Activated effector memory CD4-positive, alpha-beta T cell treated with Interleukin-2 at 50 U/mL for 16 hours (primary cell): ENCODE results near the gene RUNX3.
"Not testable (repeated sequence)": the region's sequence is repeated elsewhere in the genome, so short reads cannot be mapped to it uniquely, and the experiment has no call there.

Experiments used
- DNase-seq: peaks from one replicate; pipeline ENCODE4 v3.0.0-alpha.2; 2020

Gene RUNX3

GRCh38 chr1:24930260-24931145 lies at the start of gene RUNX3:
Gene RUNX3, minus strand, starts transcription at chr1:24930276. Its CDS starts 408 bp downstream, at chr1:24929868.
- peak; percentile 90 for DNase-seq

DNA sequence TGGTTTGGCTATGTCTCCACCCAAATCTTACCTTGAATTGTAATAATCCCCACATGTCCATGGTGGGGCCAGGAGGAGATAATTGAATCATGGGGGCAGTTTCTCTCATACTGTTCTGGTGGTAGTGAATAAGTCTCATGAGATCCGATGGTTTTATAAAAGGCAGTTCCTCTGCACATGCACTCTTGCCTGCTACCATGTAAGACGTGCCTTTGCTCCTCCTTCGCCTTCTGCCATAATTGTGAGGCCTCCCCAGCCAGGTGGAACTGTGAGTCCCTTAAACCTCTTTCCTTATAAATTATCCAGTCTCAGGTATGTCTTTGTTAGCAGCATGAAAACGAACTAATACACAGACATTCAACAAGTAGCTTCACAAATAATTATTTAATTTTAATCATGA lies 49.2 kb upstream of the RUNX3 start:
- not testable (repeated sequence) for DNase-seq

DNA sequence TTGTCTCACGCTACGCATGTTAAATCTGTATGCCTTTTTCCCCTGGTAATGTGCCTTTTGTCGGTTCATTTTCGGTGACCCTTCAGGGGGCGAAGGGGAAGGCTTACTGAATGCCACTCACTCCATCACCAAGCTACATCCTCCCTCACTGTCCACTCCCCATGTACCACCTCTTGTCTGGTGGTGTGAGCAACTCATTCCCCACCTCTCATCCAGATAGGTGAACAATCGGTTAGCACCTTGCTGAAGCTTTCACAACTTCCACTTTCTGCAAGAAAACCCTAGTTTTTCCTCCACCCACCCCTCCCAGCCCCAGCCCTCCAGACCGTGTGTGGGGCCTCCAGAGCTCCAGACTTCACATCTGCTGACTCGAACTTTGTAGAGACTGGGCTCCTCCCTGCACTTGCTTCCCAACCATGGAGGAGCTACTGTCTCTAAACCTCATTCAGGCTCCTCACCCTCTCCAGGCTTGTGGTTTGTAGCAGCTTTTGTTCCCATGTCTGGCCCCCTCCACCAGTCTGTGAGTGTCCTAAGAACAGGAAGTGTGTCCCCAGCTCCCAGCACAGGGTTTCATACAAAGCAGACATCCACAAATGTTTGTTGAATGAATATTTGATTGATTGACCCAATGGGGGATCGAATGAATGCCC lies 48.4 kb upstream of the RUNX3 start:
- no peak for DNase-seq

DNA sequence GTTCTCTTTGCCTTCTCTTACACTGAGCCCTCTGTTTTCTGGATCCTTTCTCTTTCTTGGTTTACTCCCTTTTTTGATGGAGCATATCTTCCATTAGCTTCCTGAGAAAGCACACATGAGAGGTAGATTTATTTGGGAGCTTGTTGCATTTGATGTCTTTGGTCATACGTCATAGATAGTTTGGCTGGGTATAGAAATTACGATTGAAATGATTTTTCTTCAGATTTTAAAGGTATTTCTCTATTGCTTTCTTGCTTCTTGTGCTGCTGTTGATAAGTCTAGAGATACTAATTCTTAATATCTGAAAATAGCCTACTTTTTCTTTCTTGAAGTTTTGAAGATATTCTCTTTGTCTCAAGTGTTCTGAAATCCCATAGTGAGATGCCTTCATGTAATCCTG lies 45.3 kb upstream of the RUNX3 start:
- DNase-seq, result no peak

- no peak for DNase-seq
Measured at GRCh38 chr1:24973315-24973714, 43.2 kb upstream of the RUNX3 start.

DNA sequence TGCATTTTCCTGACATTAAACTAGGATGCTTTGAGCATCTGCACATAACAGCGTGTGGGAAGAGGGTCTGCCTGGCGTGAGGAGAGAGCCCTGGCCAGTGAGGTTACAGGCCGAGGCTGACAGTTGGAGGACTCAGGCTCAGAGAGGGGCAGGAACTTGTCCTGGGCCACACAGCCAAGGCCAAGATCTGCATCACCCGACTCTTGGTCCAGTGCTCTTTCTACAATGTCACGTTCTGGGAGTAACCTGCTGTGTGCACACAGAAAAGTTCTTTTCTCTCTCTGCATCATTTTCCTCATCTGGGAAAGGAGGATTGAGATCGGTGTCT lies 42.8 kb upstream of the RUNX3 start:
- no peak for DNase-seq

DNA sequence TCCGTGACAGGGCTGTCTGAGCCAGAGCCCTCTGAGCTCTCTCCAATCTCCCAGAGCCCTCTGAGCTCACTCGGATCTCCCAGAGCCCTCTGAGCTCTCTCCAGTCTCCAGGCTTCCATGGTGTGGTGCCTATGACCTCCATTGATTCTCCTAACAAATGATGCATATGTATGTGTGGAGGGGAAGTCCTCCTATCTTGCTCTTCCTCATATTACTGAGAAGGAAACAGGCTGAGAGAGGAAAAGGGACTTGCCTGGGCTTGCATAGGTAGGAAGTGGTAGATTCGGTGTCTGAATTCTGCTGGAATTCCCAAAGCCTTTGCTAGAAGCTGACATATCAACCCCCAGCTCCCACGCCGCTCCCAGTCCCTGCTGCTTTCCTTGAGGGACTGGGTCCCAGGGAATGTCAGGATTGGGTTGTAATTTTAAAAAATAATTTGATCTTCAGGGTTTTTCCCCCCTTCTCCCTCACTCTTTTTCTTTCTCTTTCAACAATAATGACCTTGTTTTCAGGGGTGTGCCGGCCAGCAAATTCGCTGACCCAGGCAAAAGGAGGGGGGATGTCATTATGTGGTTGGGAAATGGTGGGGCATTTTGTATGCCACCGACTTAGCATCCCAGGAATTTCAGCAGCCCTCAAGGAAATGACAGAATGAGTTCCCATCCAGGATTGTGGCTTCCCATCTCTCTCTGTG lies 42.3 kb upstream of the RUNX3 start:
- DNase-seq, result no peak

GRCh38 chr1:24970926-24971875 lies 41.1 kb upstream of the RUNX3 start:
- DNase-seq, result no peak

GRCh38 chr1:24970399-24970753 lies 40.3 kb upstream of the RUNX3 start:
- no peak for DNase-seq

- DNase-seq, result no peak
Measured at GRCh38 chr1:24969596-24970398, 39.7 kb upstream of the RUNX3 start.

DNA sequence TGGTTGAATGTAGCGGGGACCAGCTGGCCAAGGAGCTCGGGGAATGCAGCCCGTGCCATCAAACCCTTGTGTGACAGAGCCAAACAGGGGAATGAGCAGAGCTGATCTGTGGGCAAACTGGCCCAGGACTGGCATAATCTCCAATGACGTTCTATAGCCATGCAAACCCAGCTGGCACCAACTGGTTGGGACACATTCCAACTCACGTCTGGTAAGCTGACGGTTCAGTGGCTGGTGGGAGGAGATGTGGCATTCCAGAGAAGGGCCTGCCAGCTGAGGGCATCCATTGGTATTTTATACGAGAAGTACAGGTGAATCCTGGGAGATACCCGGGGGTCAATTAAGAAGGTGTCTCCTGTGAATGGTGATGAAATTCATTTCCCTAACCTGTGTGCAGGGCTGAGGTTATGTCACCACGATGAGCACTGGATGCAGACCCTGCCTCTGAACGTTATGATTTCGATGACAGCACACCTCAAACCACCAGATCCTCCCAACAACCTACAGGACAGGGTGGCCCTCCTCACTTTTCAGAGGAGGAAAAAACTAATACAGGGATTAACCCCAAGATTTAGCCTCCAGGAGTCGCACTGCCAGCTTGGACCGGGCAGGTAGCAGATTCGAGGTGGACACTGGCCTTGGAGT lies 39.0 kb upstream of the RUNX3 start:
- no peak for DNase-seq

- DNase-seq, result no peak
Measured at GRCh38 chr1:24967962-24968361, 37.9 kb upstream of the RUNX3 start.

- DNase-seq, result no peak
Measured at GRCh38 chr1:24967555-24967954, 37.5 kb upstream of the RUNX3 start.

GRCh38 chr1:24966724-24967346 lies 36.8 kb upstream of the RUNX3 start:
- peak; percentile 31 for DNase-seq

DNA sequence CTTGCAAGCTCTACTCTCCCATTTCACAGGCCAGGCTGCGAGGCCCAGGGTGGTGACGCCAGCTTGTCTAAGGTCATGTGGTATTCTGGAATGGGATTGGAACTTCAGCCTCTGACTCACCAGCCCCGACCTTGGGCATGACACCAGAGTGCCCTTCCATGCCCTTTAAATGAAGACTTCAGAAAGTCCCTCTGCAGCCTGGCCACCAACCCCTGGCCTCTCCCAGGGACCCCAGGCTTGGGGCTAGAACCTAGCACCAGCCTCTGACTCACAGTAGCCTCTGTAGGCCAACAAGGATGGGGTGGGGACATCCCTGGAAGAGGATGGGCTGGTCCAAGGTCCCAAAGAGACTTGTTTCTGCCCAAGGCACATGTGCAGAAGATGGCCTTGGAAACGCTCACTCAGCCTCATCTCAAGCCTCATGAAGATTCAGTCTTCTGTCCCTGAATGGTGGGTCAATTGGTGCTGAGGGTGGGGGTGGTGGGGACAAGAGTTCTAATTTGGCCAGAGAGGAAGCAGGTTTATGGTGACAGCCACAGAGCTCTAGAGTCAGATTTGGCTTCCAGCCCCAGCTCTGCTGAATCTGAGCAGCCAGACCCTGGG lies 36.1 kb upstream of the RUNX3 start:
- DNase-seq, result no peak

GRCh38 chr1:24965571-24965930 lies 35.5 kb upstream of the RUNX3 start:
- DNase-seq, result no peak

DNA sequence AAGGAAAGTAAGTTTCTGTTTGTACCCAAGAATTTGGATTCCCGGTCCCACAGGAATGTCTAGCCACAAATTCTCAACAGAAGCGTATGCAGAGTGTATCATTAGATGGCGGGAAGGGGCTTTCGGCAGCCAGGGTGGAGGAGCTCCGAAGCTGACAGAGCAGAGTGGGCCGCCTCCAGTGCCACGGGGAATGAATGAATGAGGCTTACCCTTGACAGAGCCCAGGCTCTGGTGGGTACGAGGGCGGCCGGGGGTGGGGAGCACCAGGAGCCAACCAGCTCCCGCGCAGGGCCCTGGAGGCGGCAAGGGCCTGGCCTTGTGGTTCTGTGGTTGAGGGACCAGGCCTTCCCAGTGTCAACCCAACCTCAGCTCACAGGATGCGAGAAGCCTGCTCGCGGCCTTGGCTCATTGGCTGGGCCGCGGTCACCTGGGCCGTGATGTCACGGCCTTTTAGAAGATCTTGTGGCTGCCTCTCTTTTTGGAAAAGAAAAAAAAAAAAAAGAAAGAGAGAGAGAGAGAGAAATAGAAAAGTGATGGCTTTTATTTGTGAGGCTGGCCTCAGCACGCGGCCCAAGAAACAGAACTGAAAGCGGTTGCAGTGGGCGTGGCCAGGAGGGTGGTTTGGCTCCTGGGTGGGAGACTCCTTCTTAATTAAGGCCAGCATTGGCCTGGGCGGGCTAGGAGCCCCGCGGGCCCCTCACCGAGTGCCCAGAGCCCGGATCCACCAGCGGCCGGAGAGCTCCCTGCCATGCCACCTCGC lies 34.9 kb upstream of the RUNX3 start:
- peak; percentile 80 for DNase-seq

GRCh38 chr1:24963943-24964693 lies 34.0 kb upstream of the RUNX3 start:
- no peak for DNase-seq
